ENCODE results near the gene CENPX. TPM values are rescaled to one million over a fixed set of nuclear protein-coding genes. Genes with fewer than 3 reads are reported as not detected.
A peak's percentile ranks its signal among the peaks of the same experiment; 100 is the strongest.

Gene CENPX
- total and polyA plus RNA-seq, 2 of the 13 experiments (the other 11 are each of a cell fraction or from before 2014, with no cell fraction given): 92.7 to 170 TPM

GRCh38 chr17:82021107-82021899, 1.4 kb downstream of the CENPX start (continued):
- TF ChIP-seq HNRNPK (IDR thresholded peaks at IDR 0.05; ENCODE audit: low read depth, low read length, poor library complexity, severe bottlenecking) (no peak), BCL6 (CRISPR knock-in tag; IDR thresholded peaks at IDR 0.05) (0 out of 2 replicates have a peak, but pooled peaks have one; percentile 6), FOXM1 (CRISPR knock-in tag; IDR thresholded peaks at IDR 0.05) (0 out of 2 replicates have a peak, but pooled peaks have one; percentile 4), MED8 (CRISPR knock-in tag; IDR thresholded peaks at IDR 0.05; ENCODE audit: insufficient replicate concordance) (no peak), MED13 (CRISPR knock-in tag; IDR thresholded peaks at IDR 0.05) (no peak; the same call in none of the 2 replicates), SAFB2 (CRISPR knock-in tag; IDR thresholded peaks at IDR 0.05; ENCODE audit: borderline replicate concordance, low read depth) (no peak), CREM (IDR thresholded peaks at IDR 0.05) (no peak), CREM (CRISPR knock-in tag; IDR thresholded peaks at IDR 0.05) (no peak), ZNF350 (CRISPR knock-in tag; IDR thresholded peaks at IDR 0.05; ENCODE audit: borderline replicate concordance, low read depth) (peak; percentile 75), ZKSCAN5 (CRISPR knock-in tag; IDR thresholded peaks at IDR 0.05) (peak; percentile 59; the same call in 1 of the 2 replicates), NR2F1 (CRISPR knock-in tag; IDR thresholded peaks at IDR 0.05) (no peak), ZNF766 (CRISPR knock-in tag; IDR thresholded peaks at IDR 0.05; ENCODE audit: borderline replicate concordance) (0 out of 2 replicates have a peak, but pooled peaks have one; percentile 49), ZBTB1 (CRISPR knock-in tag; IDR thresholded peaks at IDR 0.05; ENCODE audit: borderline replicate concordance) (no peak), CBX1 (IDR thresholded peaks at IDR 0.05; ENCODE audit: low read depth) (no peak), ARNT2 (CRISPR knock-in tag; IDR thresholded peaks at IDR 0.05; ENCODE audit: low read depth) (peak; percentile 79; the same call in 1 of the 2 replicates), PLRG1 (conservative IDR thresholded peaks at IDR 0.05) (no peak), MEF2D (CRISPR knock-in tag; IDR thresholded peaks at IDR 0.05) (peak; percentile 83; the same call in 1 of the 2 replicates), ZBTB21 (CRISPR knock-in tag; IDR thresholded peaks at IDR 0.05) (no peak), ZNF598 (CRISPR knock-in tag; IDR thresholded peaks at IDR 0.05; ENCODE audit: borderline replicate concordance) (peak; percentile 50; the same call in 1 of the 2 replicates), TAF15 (IDR thresholded peaks at IDR 0.05; ENCODE audit: low read depth, low read length, poor library complexity, severe bottlenecking) (peak; percentile 38), HOXA7 (CRISPR knock-in tag; IDR thresholded peaks at IDR 0.05) (no peak), ZNF674 (CRISPR knock-in tag; IDR thresholded peaks at IDR 0.05; ENCODE audit: low read depth) (no peak; the same call in 1 of the 2 replicates), NFKBIZ (CRISPR knock-in tag; IDR thresholded peaks at IDR 0.05) (no peak), ZNF138 (CRISPR knock-in tag; IDR thresholded peaks at IDR 0.05; ENCODE audit: low read depth) (no peak), ZNF615 (CRISPR knock-in tag; IDR thresholded peaks at IDR 0.05; ENCODE audit: borderline replicate concordance) (0 out of 2 replicates have a peak, but pooled peaks have one; percentile 42)
- TF ChIP-seq, protein P1, sequence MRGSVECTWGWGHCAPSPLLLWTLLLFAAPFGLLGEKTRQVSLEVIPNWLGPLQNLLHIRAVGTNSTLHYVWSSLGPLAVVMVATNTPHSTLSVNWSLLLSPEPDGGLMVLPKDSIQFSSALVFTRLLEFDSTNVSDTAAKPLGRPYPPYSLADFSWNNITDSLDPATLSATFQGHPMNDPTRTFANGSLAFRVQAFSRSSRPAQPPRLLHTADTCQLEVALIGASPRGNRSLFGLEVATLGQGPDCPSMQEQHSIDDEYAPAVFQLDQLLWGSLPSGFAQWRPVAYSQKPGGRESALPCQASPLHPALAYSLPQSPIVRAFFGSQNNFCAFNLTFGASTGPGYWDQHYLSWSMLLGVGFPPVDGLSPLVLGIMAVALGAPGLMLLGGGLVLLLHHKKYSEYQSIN (CRISPR knock-in tag; IDR thresholded peaks at IDR 0.05; ENCODE audit: borderline replicate concordance): no peak; the same call in 1 of the 2 replicates
- TF ChIP-seq, protein P2, sequence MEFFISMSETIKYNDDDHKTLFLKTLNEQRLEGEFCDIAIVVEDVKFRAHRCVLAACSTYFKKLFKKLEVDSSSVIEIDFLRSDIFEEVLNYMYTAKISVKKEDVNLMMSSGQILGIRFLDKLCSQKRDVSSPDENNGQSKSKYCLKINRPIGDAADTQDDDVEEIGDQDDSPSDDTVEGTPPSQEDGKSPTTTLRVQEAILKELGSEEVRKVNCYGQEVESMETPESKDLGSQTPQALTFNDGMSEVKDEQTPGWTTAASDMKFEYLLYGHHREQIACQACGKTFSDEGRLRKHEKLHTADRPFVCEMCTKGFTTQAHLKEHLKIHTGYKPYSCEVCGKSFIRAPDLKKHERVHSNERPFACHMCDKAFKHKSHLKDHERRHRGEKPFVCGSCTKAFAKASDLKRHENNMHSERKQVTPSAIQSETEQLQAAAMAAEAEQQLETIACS (CRISPR knock-in tag; IDR thresholded peaks at IDR 0.05): peak; percentile 65; the same call in 1 of the 2 replicates
- TF ChIP-seq, protein P3, sequence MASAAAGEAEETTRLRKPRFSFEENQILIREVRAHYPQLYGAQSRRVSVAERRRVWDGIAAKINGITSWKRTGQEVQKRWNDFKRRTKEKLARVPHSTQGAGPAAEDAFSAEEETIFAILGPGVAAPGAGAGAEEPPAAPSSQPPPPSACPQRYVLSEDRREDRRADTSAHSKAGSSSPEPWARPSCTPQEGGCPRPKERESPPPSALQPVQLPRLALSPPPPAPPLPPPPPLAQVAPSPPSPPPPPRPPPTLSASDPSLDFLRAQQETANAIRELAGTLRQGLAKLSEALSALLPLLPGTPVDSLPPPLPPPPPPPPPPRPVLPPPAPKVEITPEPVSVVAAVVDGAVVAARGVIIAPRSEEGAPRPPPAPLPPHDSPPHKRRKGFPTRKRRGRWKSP (CRISPR knock-in tag; IDR thresholded peaks at IDR 0.05): peak; percentile 65

Measured in HepG2 (cell line).